WTC11 (cell line): ENCODE measurements around the gene TRPM8. TPM values are rescaled to one million over a fixed set of nuclear protein-coding genes. Genes with fewer than 3 reads are reported as not detected.
A peak's percentile ranks its signal among the peaks of the same experiment; 100 is the strongest.

Experiments
- ATAC-seq: fragments of 200-7000 bp; cut with Tn5 transposase; 2 replicates; pipeline ENCODE4 v1.10.0; 2021; ENCODE audit warnings: mild to moderate bottlenecking, moderate library complexity
- CTCF ChIA-PET: fragments of 300-600 bp; sonication (Branson Sonifier 250); formaldehyde crosslinking; loops from one replicate; lab custom pipeline; 2021; ENCODE audit warnings: antibody characterized with exemption; lab: Charles Lee
- POLR2A ChIA-PET: fragments of 350-600 bp; sonication (Branson Sonifier 250); formaldehyde crosslinking; loops from one replicate; lab custom pipeline; 2021; ENCODE audit warnings: antibody characterized with exemption; lab: Charles Lee
- DNase-seq: peaks from one replicate; pipeline ENCODE4 v3.0.0; 2021; ENCODE audit warnings: low spot score
- H3K27ac Mint-ChIP-seq: 2 replicates; pipeline ENCODE4 v1.8.0; 2021; ENCODE audit warnings: mixed read lengths
- H3K27me3 Mint-ChIP-seq: 2 replicates; pipeline ENCODE4 v1.8.0; 2021; ENCODE audit warnings: low read depth, mild to moderate bottlenecking, moderate library complexity, mixed read lengths
- H3K36me3 Mint-ChIP-seq: 2 replicates; pipeline ENCODE4 v1.8.0; 2021; ENCODE audit warnings: mixed read lengths
- H3K4me1 Mint-ChIP-seq: 2 replicates; pipeline ENCODE4 v1.8.0; 2022; ENCODE audit warnings: mixed read lengths
- H3K4me3 Mint-ChIP-seq: 2 replicates; pipeline ENCODE4 v1.8.0; 2021; ENCODE audit warnings: mild to moderate bottlenecking, moderate library complexity, mixed read lengths
- H3K9me3 Mint-ChIP-seq: 2 replicates; pipeline ENCODE4 v1.8.0; 2021; ENCODE audit warnings: mixed read lengths
- ARID4B ChIP-seq: sonication (generic); formaldehyde crosslinking; IDR thresholded peaks from 2 replicates; pipeline ENCODE4 v1.8.0; 2023; ENCODE audit warnings: missing genetic modification reagents, mild to moderate bottlenecking, borderline replicate concordance
- E2F5 ChIP-seq: sonication (generic); formaldehyde crosslinking; IDR thresholded peaks from 2 replicates; pipeline ENCODE4 v1.8.1; 2022; ENCODE audit warnings: mild to moderate bottlenecking, moderate library complexity, missing genetic modification reagents
- EMX1 ChIP-seq: fragments of 250-450 bp; sonication (Bioruptor Pico); IDR thresholded peaks from 2 replicates; pipeline ENCODE4 v1.8.0; 2021; ENCODE audit warnings: mild to moderate bottlenecking
- ESRRA ChIP-seq: sonication (generic); formaldehyde crosslinking; IDR thresholded peaks from 2 replicates; pipeline ENCODE4 v1.8.1; 2022; ENCODE audit warnings: mild to moderate bottlenecking, missing genetic modification reagents, borderline replicate concordance
- JUN ChIP-seq: sonication (generic); formaldehyde crosslinking; IDR thresholded peaks from 2 replicates; pipeline ENCODE4 v1.8.0; 2023; ENCODE audit warnings: mild to moderate bottlenecking, missing genetic modification reagents
- KAT7 ChIP-seq: sonication (generic); formaldehyde crosslinking; IDR thresholded peaks from 2 replicates; pipeline ENCODE4 v1.8.1; 2023; ENCODE audit warnings: missing genetic modification reagents, mild to moderate bottlenecking, borderline replicate concordance
- NFYB ChIP-seq: sonication (generic); formaldehyde crosslinking; conservative IDR thresholded peaks from 2 replicates; pipeline ENCODE4 v1.8.0; 2022; ENCODE audit warnings: low read depth, missing genetic modification reagents
- NR1H2 ChIP-seq: sonication (generic); formaldehyde crosslinking; IDR thresholded peaks from 2 replicates; pipeline ENCODE4 v1.9.0; 2021; ENCODE audit warnings: mild to moderate bottlenecking, moderate library complexity, missing genetic modification reagents
- NR2C2 ChIP-seq: sonication (generic); formaldehyde crosslinking; IDR thresholded peaks from 2 replicates; pipeline ENCODE4 v1.8.0; 2022; ENCODE audit warnings: mild to moderate bottlenecking, missing genetic modification reagents
- NR3C1 ChIP-seq: sonication (generic); formaldehyde crosslinking; conservative IDR thresholded peaks from 2 replicates; pipeline ENCODE4 v1.8.1; 2023; ENCODE audit warnings: low read depth, mild to moderate bottlenecking, missing genetic modification reagents
- RELA ChIP-seq: sonication (generic); formaldehyde crosslinking; IDR thresholded peaks from 2 replicates; pipeline ENCODE4 v1.8.1; 2022; ENCODE audit warnings: missing genetic modification reagents, mild to moderate bottlenecking, borderline replicate concordance
- SOX15 ChIP-seq: fragments of 250-450 bp; sonication (Bioruptor Pico); IDR thresholded peaks from 2 replicates; pipeline ENCODE4 v1.9.0; 2021; ENCODE audit warnings: mild to moderate bottlenecking
- USF2 ChIP-seq: sonication (generic); formaldehyde crosslinking; IDR thresholded peaks from 2 replicates; pipeline ENCODE4 v1.8.1; 2023; ENCODE audit warnings: mild to moderate bottlenecking, missing genetic modification reagents, moderate library complexity
- ZNF138 ChIP-seq: sonication (generic); formaldehyde crosslinking; conservative IDR thresholded peaks from 2 replicates; pipeline ENCODE4 v1.8.1; 2022; ENCODE audit warnings: mild to moderate bottlenecking, moderate library complexity, missing genetic modification reagents
- ZNF317 ChIP-seq: sonication (generic); formaldehyde crosslinking; IDR thresholded peaks from 2 replicates; pipeline ENCODE4 v1.8.1; 2023; ENCODE audit warnings: low read depth, mild to moderate bottlenecking, moderate library complexity, missing genetic modification reagents, borderline replicate concordance
- ZNF416 ChIP-seq: fragments of 250-450 bp; sonication (Bioruptor Pico); IDR thresholded peaks from 2 replicates; pipeline ENCODE4 v1.9.0; 2021; ENCODE audit warnings: mild to moderate bottlenecking, inconsistent platforms
- ZNF425 ChIP-seq: fragments of 250-450 bp; sonication (Bioruptor Pico); conservative IDR thresholded peaks from 2 replicates; pipeline ENCODE4 v1.9.0; 2021; ENCODE audit warnings: mild to moderate bottlenecking
- total RNA-seq: library from RNA; stranded (reverse); gene quantifications from 3 replicates; pipeline ENCODE4 v1.2.3, GENCODE V29; 2021
- TF ChIP-seq, protein P1 (sequence below): sonication (generic); formaldehyde crosslinking; IDR thresholded peaks from 2 replicates; pipeline ENCODE4 v1.8.1; 2023; ENCODE audit warnings: mild to moderate bottlenecking, missing genetic modification reagents, moderate library complexity

TRPM8 gene
- total RNA-seq, 1 experiment from 2014 or later, result 0.26 TPM

- Mint-ChIP-seq H3K27me3 (no peaks in the 10 kb centered on the region; the same call in 1 of the 2 replicates), H3K4me1 (peaks cover 11% of the 10 kb centered on the region), H3K4me3 (no peak overlapping the region), H3K9me3 (no peaks in the 10 kb centered on the region; the same call in 1 of the 2 replicates), H3K36me3 (no peaks in the 10 kb centered on the region), H3K27ac (no peak overlapping the region)
- TF ChIP-seq USF2 (CRISPR knock-in tag) (no peak), NR1H2 (no peak), JUN (CRISPR knock-in tag) (no peak), ESRRA (CRISPR knock-in tag) (no peak), KAT7 (CRISPR knock-in tag) (no peak), ZNF138 (CRISPR knock-in tag) (no peak), NR2C2 (CRISPR knock-in tag) (no peak), NFYB (CRISPR knock-in tag) (no peak), RELA (CRISPR knock-in tag) (no peak)
- TF ChIP-seq, protein P1, sequence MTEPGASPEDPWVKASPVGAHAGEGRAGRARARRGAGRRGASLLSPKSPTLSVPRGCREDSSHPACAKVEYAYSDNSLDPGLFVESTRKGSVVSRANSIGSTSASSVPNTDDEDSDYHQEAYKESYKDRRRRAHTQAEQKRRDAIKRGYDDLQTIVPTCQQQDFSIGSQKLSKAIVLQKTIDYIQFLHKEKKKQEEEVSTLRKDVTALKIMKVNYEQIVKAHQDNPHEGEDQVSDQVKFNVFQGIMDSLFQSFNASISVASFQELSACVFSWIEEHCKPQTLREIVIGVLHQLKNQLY (CRISPR knock-in tag), result no peak
- no peak for DNase-seq
- peak; percentile 24; the same call in 1 of the 2 replicates for ATAC-seq
- CTCF ChIA-PET, result no interaction called here
- POLR2A ChIA-PET, result no interaction called here
These were observed 130.2 kb downstream of the TRPM8 start for GRCh38 chr2:234047361-234047760.

DNA sequence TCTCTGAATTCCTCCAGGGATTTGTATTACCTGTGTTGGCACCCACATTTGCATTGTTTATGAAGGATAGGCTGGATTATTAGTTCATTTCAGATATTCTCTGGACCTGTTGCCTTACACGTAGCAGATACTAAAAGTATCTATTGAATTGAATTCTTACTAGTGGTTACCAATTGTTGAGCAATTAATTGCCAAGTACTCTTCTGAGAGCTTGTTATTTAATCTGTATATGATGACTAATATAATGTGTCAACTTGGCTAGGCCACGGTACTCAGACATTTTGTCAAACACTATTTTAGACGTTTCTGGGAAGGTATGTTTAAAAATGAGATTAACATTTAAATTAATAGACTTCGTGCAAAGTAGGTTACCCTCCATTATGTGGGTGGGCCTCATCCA is 130.9 kb downstream of the TRPM8 start:
- no peak for TF ChIP-seq ZNF317
- no peak for TF ChIP-seq KAT7 (CRISPR knock-in tag)
- TF ChIP-seq SOX15 (CRISPR knock-in tag), result no peak
- no peak for TF ChIP-seq E2F5
- TF ChIP-seq ZNF425 (CRISPR knock-in tag), result no peak
- TF ChIP-seq NR3C1, result no peak
- no peak for TF ChIP-seq ZNF416 (CRISPR knock-in tag)
- TF ChIP-seq EMX1 (CRISPR knock-in tag), result no peak
- no peak for TF ChIP-seq ARID4B
- Mint-ChIP-seq H3K9me3 (no peaks in the 10 kb centered on the region; the same call in 1 of the 2 replicates), H3K4me1 (peaks cover 11% of the 10 kb centered on the region), H3K27ac (no peak overlapping the region), H3K27me3 (no peaks in the 10 kb centered on the region; the same call in 1 of the 2 replicates), H3K36me3 (no peaks in the 10 kb centered on the region), H3K4me3 (no peak overlapping the region)
- no peak for ATAC-seq
- DNase-seq, result no peak
- CTCF ChIA-PET, result no interaction called here
- POLR2A ChIA-PET, result no interaction called here
